SH-SY5Y (cell line): ENCODE results near the gene ABHD16B.

Experiments used
- GATA2 ChIP-seq: IDR thresholded peaks from 2 replicates; pipeline ENCODE4 v1.6.1; 2011; ENCODE audit warnings: mild to moderate bottlenecking, low read depth, low read length
- GATA3 ChIP-seq: IDR thresholded peaks from 2 replicates; pipeline ENCODE4 v1.6.1; 2011; ENCODE audit warnings: low read depth, mild to moderate bottlenecking, low read length, moderate library complexity

ABHD16B gene

DNA sequence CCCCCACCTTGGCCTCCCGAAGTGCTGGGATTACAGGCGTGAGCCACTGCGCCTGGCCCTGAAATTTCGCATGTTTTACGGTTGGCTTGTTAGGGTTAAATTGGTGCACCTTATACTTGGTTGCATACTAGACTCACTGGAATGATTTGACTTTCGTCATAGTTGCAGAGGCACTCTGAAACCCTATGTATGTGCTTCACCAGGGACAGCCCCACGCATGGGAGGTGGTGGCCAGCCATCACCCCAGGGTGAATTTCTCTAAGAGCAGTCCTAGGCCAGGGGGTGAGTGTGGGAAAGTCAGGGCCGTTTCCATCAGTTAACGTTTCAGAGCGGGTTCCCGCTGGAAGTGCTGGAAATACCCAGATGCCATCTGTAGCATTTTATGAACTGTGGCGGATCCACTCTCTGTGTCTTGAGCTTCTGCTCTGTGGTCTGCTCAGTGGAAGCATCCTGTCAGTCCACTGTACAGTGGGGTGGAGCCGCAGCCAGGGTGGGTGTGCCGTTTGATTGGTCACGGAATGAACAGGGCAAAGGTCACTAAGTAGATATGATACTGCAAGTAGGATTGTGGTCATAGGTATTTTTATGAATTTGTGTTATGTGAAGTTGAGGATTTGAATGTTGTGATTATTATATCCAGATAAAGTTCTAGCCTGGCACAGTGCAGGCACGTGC, 46.8 kb downstream of the ABHD16B start:
- TF ChIP-seq GATA2 (no peak), GATA3 (no peak)

DNA sequence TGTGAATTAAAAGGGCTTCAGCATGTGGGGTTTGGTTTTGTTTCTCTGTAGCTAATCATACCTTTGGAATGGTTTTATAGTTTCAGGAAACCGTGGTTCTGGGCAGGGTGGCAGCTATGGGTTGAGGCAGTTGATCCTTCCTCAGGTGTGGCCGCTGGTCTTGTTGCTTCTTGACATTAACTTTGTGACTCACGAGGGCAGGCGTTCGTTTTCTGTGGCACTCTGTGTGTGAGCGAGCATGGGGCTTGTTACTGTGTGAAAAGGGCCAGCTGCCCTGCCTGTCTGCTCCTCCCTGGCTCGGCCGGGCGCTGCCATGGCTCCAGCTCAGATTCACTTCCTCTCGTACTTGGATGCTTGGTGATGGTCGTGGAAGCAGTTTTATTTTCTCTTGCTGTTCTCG, 49.9 kb downstream of the ABHD16B start:
- TF ChIP-seq GATA2 (no peak), GATA3 (no peak)
